Tibial nerve (tissue), 4 donors: ENCODE results near the gene GDPGP1. TPM values are rescaled to one million over a fixed set of nuclear protein-coding genes. Genes with fewer than 3 reads are reported as not detected.

ENCODE experiments used
- DNase-seq, 2 donors: peaks; one replicate each; pipeline ENCODE4 v3.0.0-alpha.2; 2019; ENCODE audit warnings: low spot score in 2 of 2
- H3K27ac ChIP-seq, 4 donors: fragments of 200-600 bp; sonication (generic) in 3 of 4; one replicate each; pipeline ENCODE4 v1.5.1; 2017 to 2019; ENCODE audit warnings: mild to moderate bottlenecking in 1 of 4
- H3K27me3 ChIP-seq, 2 donors: fragments of 200-600 bp; sonication (generic) in 1 of 2; one replicate each; pipeline versions ENCODE4 v1.5.1 to v1.6.0; 2017 to 2019
- H3K36me3 ChIP-seq, 3 donors: fragments of 200-600 bp; sonication (generic); one replicate each; pipeline ENCODE4 v1.5.1; 2018 to 2019
- H3K4me1 ChIP-seq, 4 donors: fragments of 200-600 bp; sonication (generic) in 3 of 4; one replicate each; pipeline ENCODE4 v1.5.1; 2017 to 2019
- H3K4me3 ChIP-seq, 4 donors: fragments of 200-600 bp; sonication (generic) in 3 of 4; one replicate each; pipeline ENCODE4 v1.5.1; 2017 to 2019; ENCODE audit warnings: mild to moderate bottlenecking in 1 of 4, moderate library complexity in 1 of 4
- H3K9me3 ChIP-seq, 4 donors: fragments of 200-600 bp; sonication (generic) in 3 of 4; one replicate each; pipeline ENCODE4 v1.5.1; 2017 to 2019
- CTCF ChIP-seq, 5 experiments: fragments of 200-600 bp in 3 of 5; fragments of 450-650 bp in 2 of 5; sonication (generic) in 3 of 5; IDR thresholded peaks; one replicate each; pipeline ENCODE4 v1.5.1; 2016 to 2019; ENCODE audit warnings: antibody characterized with exemption in 5 of 5, mild to moderate bottlenecking in 3 of 5, moderate library complexity in 2 of 5
- EP300 ChIP-seq, 2 donors: sonication (generic); formaldehyde crosslinking; IDR thresholded peaks; one replicate each; pipeline ENCODE4 v1.6.1; 2017; ENCODE audit warnings: antibody characterized with exemption in 2 of 2, mild to moderate bottlenecking in 1 of 2
- POLR2A ChIP-seq, 2 donors: fragments of 450-650 bp; IDR thresholded peaks; one replicate each; pipeline ENCODE4 v1.6.1; 2017; ENCODE audit warnings: antibody characterized with exemption in 2 of 2, mild to moderate bottlenecking in 2 of 2, moderate library complexity in 2 of 2
- WGBS, 2 donors: methylation state at CpG; one replicate each; pipeline ENCODE4 v1.1.5; 2018; 5-methylcytosine and 5-hydroxymethylcytosine counted together
- small RNA-seq: library from RNA; depleted of rRNA; stranded (forward); fragments of <200 nt; gene quantifications from one replicate; pipeline ENCODE3, GENCODE V24; 2016
- total RNA-seq, 4 donors: library from RNA; depleted of rRNA; stranded (reverse); fragments of >200 nt; gene quantifications; one replicate each; pipeline ENCODE4 v1.1.0, GENCODE V29; 2016

Gene GDPGP1
- total RNA-seq, 4 donors from 2014 or later: 1.4 to 6.9 (median 4.9) TPM

GRCh38 chr15:90294601-90295269 lies 60.7 kb downstream of the GDPGP1 start:
- TF ChIP-seq POLR2A (IDR thresholded peaks at IDR 0.05) (no peak), CTCF (IDR thresholded peaks at IDR 0.05) (no peak), EP300 (IDR thresholded peaks at IDR 0.05) (no peak)
- H3K4me1 ChIP-seq: peaks cover 0 to 13% (median 1%) of the 10 kb centered on the region in 4 donors
- H3K4me3 ChIP-seq: no peak overlapping the region
- H3K9me3 ChIP-seq: no peaks in the 10 kb centered on the region
- no peak for DNase-seq
- H3K27ac ChIP-seq: no peak overlapping the region
- no peaks in the 10 kb centered on the region for H3K27me3 ChIP-seq
- no peaks in the 10 kb centered on the region for H3K36me3 ChIP-seq
- WGBS, 2 donors: 59 to 70% methylated on average over 16 of the region's 16 CpGs

GRCh38 chr15:90295270-90295648 lies 61.2 kb downstream of the GDPGP1 start:
- no peaks in the 10 kb centered on the region for H3K9me3 ChIP-seq
- no peak for DNase-seq
- no peak overlapping the region for H3K4me3 ChIP-seq
- TF ChIP-seq POLR2A (IDR thresholded peaks at IDR 0.05) (no peak), EP300 (IDR thresholded peaks at IDR 0.05) (no peak), CTCF (IDR thresholded peaks at IDR 0.05) (no peak)
- no peaks in the 10 kb centered on the region for H3K36me3 ChIP-seq
- H3K4me1 ChIP-seq: peaks cover 0 to 13% (median 1%) of the 10 kb centered on the region in 4 donors
- WGBS, 2 donors: 62% methylated on average over 9 to 10 of the region's 10 CpGs
- H3K27ac ChIP-seq: no peak overlapping the region
- H3K27me3 ChIP-seq: no peaks in the 10 kb centered on the region

Small RNA genes lying within 50 kb of the gene (small RNA-seq; reads per million reads assigned to genes)
- gene AC091167.3: not detected
- gene RN7SL736P: not detected

Other genes with a start within 250 kb of the GDPGP1 start
- 10 to 100 TPM in 3 of 4 donors, 1 to 10 TPM in 1; 9.0 to 15.6 (median 11.2) TPM for gene ZNF710, start 232.9 kb upstream of the GDPGP1 start, total RNA-seq
- gene IDH2, start 131.7 kb upstream of the GDPGP1 start, total RNA-seq: 10 to 100 TPM; 15.7 to 41.4 (median 20.3) TPM
- 100 to 1,000 TPM in 1 of 4 donors, 10 to 100 TPM in 3; 43.1 to 104 (median 59.0) TPM for gene SEMA4B, start 32.9 kb upstream of the GDPGP1 start, total RNA-seq
- gene CIB1, start 268 bp upstream of the GDPGP1 start, total RNA-seq: 10 to 100 TPM; 27.5 to 48.1 (median 37.8) TPM
- under 1 TPM in 1 of 4 donors, not detected in 3; 0.60 TPM for gene TTLL13, start 15.3 kb downstream of the GDPGP1 start, total RNA-seq
- gene NGRN, start 31.5 kb downstream of the GDPGP1 start, total RNA-seq: 10 to 100 TPM; 70.1 to 90.0 (median 74.6) TPM
- gene ZNF774, start 118.1 kb downstream of the GDPGP1 start, total RNA-seq: 1 to 10 TPM in 2 of 4 donors, under 1 TPM in 2; 0.66 to 2.9 (median 1.2) TPM
- gene IQGAP1, start 154.0 kb downstream of the GDPGP1 start, total RNA-seq: 100 to 1,000 TPM; 238 to 358 (median 282) TPM